Astrocyte (in vitro differentiated cells and primary cell): ENCODE data around the gene LTK.

ENCODE experiments used
- CTCF ChIP-seq: IDR thresholded peaks from 2 replicates; pipeline ENCODE4 v1.5.1; 2011; ENCODE audit warnings: low read depth, mild to moderate bottlenecking, inconsistent platforms, low read length, moderate library complexity; ENCODE audit not compliant: insufficient read depth
- EZH2 ChIP-seq: IDR thresholded peaks from 2 replicates; pipeline ENCODE4 v1.6.1; 2012; ENCODE audit warnings: mild to moderate bottlenecking, low read length, inconsistent platforms; ENCODE audit not compliant: insufficient read depth

DNA sequence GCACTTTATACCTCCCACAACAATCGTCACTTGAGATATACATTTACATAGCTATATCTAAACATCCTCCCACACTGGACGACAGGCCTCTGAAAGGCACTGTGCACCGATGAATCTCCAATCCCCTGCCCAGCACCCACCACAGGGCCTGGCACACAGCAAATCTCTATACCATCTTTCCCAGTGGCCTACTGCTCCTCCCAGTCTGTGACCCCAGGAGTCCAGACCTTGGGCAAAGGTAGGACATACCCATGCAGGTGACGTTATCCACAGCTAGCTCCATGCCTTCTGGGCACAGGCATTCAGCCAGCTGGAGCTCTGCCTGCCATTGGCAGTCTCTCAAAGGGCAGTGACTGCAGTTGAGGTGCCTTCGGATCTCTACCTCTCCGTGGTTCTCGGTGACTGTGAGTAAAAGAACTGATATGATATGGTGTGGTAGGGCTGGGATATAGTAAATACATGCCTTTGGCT is 5.8 kb downstream of the LTK start:
- TF ChIP-seq CTCF = no peak
- TF ChIP-seq EZH2 = no peak
